NCI-H187 (cell line): ENCODE data around the gene KMO.

Experiments used
- DNase-seq, 2 experiments: peaks; one replicate each; lab custom pipeline; 2025; lab: John Stamatoyannopoulos, UW

KMO gene

GRCh38 chr1:241593186-241593585 is 61.0 kb downstream of the KMO start:
- no peak for DNase-seq

- no peak for DNase-seq
These were observed 64.5 kb downstream of the KMO start for GRCh38 chr1:241596633-241597032.

GRCh38 chr1:241598249-241598648 is 66.1 kb downstream of the KMO start:
- DNase-seq: no peak

GRCh38 chr1:241600496-241600901 is 68.3 kb downstream of the KMO start:
- DNase-seq: no peak

- no peak for DNase-seq
These were observed 71.6 kb downstream of the KMO start for GRCh38 chr1:241603731-241604245.

GRCh38 chr1:241605146-241605805 is 73.1 kb downstream of the KMO start:
- no peak for DNase-seq

GRCh38 chr1:241606544-241606943 is 74.4 kb downstream of the KMO start:
- DNase-seq: no peak

- no peak for DNase-seq
These were observed 75.3 kb downstream of the KMO start for GRCh38 chr1:241607497-241607896.

GRCh38 chr1:241608379-241609033 is 76.3 kb downstream of the KMO start:
- no peak for DNase-seq

- DNase-seq: no peak
These were observed 78.1 kb downstream of the KMO start for GRCh38 chr1:241610056-241610815.

- peak in 1 of 2 experiments; percentile 22 for DNase-seq
These were observed 78.9 kb downstream of the KMO start for GRCh38 chr1:241611063-241611462.

GRCh38 chr1:241611736-241612135 is 79.6 kb downstream of the KMO start:
- DNase-seq: no peak

GRCh38 chr1:241612533-241613477 is 80.6 kb downstream of the KMO start:
- no peak for DNase-seq

GRCh38 chr1:241614144-241614543 is 82.0 kb downstream of the KMO start:
- no peak for DNase-seq

GRCh38 chr1:241614572-241614971 is 82.4 kb downstream of the KMO start:
- DNase-seq: no peak

GRCh38 chr1:241615043-241615974 is 83.1 kb downstream of the KMO start:
- no peak for DNase-seq

- no peak for DNase-seq
These were observed 85.2 kb downstream of the KMO start for GRCh38 chr1:241617426-241617825.

GRCh38 chr1:241622669-241623068 is 90.5 kb downstream of the KMO start:
- DNase-seq: no peak

GRCh38 chr1:241624935-241625334 is 92.8 kb downstream of the KMO start:
- DNase-seq: no peak

- DNase-seq: no peak
These were observed 95.5 kb downstream of the KMO start for GRCh38 chr1:241627453-241628259.
